NCI-H2029 (cell line): ENCODE data around the gene PRUNE2.
A peak's percentile ranks its signal among the peaks of the same experiment; 100 is the strongest.
"Not testable (repeated sequence)": the region's sequence is repeated elsewhere in the genome, so short reads cannot be mapped to it uniquely, and the experiment has no call there.

Experiments used
- DNase-seq: peaks from one replicate; lab custom pipeline; 2025; lab: John Stamatoyannopoulos, UW

The PRUNE2 gene

GRCh38 chr9:76859860-76860259, 46.1 kb downstream of the PRUNE2 start:
- no peak for DNase-seq

- DNase-seq: not testable (repeated sequence)
These were observed 47.7 kb downstream of the PRUNE2 start for GRCh38 chr9:76858248-76858647.

DNA sequence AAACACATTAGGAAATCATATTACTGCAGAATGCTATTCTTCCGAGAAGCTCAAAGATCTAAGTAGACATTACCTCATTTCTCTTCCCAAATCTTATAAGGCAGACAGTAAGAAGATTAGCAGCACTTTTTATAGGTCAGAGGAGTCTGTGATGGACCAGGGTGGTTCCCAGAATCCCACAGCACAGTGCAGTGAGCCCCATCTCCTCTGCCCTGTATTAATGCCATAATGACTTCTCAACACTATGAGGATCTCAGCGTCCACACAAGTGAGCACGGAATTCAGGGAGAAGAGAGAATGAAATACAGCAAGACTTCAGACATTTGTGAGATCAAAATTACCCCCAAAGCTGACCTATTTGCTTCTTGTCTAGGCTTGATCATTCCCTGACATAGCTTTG, 49.9 kb downstream of the PRUNE2 start:
- DNase-seq: no peak

DNA sequence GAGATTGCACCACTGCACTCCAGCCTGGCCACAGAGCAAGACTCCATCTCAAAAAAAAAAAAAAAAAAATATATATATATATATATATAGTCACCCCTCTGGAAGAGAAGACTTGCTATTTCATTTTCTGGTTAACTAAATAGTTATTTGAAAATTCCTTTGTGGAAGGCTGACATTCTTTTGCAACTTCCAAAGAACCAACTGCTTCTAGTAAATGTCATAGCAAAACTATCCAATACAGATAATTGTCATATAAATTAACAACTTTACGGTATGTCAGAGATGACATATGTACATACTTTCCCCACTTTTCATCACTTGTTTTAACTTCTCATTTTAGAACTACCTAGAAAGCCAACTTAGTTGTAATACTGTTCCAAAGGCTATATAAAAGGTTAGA, 50.9 kb downstream of the PRUNE2 start:
- no peak for DNase-seq

DNA sequence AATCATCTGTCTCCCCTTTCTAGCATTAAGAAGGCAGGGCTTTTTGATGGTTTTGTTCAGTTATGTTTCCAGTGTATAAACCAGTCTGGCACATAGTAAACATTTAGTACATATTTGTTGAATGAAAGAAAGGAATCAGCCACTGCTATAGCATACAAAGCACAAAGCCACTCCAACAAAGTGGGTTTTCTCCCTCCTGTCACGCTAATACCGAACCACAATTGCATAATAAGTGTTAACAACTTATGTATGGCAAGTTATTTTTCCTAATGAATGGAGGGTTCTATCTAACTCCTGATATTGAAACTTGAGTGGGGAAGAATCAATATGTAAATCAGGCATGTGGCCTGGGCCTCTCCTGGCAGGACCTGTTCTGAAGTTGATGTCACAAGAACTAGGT, 53.9 kb downstream of the PRUNE2 start:
- DNase-seq: no peak

DNA sequence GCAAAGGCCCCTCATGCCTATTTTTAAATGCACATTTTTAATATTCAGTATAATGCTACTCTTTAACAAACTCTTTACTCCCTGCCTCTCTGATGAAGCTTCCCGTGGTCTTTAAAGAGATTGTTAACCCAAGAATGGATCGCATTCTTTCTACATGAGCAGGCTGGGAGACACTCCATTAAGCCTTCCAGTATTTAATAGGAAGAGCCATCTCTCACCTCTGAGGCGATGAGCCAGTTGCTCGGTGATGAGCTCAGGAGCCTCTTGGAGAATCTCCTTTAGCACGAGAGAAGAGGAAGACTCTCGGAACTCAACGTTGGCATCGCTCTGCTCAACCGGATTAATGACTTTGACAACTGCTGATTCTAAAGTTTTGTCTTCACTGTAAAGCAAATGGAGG, 59.6 kb downstream of the PRUNE2 start:
- DNase-seq: no peak

- DNase-seq: no peak
These were observed 60.7 kb downstream of the PRUNE2 start for GRCh38 chr9:76845254-76845653.

DNA sequence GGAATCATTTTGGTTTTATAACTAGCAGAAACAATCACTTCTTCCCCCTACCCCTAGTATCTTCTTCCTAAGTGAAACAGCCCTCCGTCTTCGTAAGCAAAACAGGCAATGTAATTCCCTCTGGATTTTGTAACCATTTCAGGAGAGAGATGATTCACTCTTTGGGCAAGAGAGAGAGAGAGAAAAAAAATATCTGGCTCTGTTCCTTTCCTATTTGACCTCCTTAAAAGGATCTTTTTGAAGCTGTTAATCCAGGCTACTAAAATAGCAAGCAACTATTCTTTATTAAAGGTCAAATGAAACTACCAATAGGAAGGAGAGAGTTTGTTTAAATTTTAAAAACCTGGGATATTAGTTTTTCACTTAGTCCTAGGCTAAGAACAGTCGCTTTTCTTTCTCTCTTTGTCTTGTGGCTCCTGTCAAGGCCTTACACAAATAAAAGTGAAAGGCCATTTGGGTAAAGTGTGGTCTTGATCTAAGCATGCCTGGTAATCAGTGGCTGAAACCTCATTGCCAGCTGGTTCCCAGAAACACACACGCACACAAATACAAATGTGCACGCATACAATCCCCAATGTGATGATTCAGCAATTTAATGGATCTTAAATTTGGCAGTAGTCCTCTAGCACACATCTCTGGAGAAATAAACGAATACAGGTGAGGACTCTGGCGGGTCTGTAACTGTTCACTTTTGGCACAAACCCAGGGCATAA, 70.2 kb downstream of the PRUNE2 start:
- peak; percentile 40 for DNase-seq

DNA sequence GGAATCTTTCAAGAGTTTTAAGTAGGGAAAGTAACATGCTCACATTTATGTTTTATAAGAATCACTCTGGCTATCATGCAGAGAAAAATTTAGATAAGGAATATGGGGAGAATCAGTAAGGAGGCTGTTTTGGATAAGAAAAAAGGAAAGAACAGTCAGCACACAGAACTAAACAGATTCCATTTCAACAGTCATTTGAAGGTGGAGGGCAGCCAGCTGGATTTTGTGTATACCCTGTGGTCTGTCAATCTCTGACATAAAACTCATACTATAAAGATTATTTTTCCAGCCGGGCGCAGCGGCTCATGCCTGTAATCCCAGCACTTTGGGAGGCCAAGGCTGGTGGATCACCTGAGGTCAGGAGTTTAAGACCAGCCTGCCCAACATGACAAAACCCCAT, 77.5 kb downstream of the PRUNE2 start:
- no peak for DNase-seq

- no peak for DNase-seq
These were observed 78.4 kb downstream of the PRUNE2 start for GRCh38 chr9:76827296-76828080.

DNA sequence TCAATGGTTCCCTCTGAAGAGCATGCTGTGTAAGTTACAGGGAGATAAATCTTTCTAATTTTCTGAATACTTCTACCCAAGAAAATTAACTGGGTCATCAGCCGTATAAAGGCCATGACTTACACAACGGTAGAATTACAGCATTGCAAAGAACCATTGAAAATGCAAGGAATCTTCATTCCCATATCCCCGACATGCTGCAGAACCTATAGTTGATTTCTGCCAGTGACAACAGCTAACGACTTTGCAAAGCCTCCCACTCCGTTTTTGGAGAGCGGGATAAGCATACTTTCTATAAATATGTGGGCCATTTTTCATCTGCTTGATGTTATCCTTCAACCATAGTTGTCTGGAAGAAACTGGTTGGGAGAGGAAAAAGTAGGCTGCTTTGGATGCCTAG, 85.5 kb downstream of the PRUNE2 start:
- DNase-seq: no peak

DNA sequence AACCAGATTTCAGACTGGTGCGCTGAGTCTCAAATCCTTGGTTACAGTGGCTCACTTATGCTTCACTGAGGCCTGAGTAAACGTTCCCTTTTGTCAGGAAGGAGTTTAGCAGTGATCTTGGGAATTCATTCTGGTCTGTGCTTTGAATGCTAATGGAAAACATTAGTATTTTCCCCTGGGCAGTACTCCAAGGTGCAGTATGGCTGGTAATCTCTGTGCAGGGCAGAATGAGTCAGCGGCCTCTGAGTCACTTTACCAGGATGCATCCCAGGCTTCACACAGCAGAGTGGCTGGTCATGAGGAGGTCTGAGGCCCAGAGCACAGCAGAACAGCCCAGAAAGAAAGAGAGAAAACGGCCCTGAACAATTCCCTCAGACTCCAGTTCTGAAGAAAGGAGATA, 87.6 kb downstream of the PRUNE2 start:
- DNase-seq: peak; percentile 54

DNA sequence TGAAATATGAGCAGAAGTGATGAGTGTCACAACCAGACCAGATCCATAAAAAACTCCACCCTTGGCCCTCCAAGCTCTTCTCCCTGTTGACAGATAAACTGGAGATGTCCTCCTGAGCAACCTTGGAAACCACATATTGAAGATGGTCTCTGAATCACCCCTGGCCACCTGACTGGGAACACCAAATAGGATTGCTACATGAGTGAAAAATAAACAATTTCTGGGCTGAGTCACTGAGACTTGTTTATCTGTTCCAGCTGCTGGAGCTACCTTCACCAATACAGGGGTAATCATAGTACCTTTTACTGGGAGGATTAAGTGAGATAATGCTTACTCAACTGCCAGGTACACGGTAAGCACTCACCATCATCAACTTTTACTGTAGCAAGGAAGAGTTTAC, 88.4 kb downstream of the PRUNE2 start:
- peak; percentile 91 for DNase-seq

DNA sequence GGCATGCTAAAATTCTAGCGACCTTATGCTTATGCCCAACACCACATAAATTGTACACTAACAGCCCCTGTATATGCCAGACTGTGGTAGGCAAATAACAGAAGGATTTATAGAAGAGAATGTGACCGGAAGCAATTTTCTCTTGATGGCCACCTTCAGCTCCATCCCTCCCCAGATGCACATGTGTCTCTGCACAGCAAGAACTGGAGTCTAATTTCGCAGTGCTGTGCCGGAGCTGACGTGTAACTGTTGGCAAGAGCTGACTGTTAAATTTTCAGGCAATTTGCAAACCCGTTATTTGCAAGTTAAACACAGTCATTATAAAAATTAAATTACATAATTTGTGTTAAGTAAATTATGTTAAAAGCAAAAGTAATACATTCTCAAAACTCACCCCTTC, 93.3 kb downstream of the PRUNE2 start:
- DNase-seq: no peak

DNA sequence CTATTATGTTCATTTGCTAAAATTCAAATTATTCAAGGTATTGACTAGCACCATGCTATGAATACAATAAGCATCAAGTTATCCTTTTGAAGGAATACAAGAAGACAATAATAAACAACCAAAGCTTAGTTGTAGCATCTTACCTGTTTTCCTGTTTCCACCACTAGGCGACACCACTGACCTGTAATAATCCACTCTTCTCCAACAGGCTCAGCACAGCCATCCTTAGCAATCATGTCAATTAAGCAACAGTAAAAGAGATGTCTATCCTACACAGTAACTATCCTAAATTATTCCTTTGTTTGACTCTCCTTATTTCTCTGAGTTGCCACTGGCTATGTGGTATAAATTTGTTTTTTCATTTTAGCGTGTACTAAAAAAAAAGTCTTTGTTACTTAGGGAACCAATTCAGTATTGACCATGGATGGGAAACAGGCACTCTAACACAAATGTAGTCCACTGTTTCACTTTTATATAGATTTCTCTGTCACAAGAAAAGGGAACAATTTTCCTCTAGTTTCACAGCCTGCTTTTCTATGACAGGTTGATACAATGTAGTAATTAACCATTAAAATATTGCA, 95.4 kb downstream of the PRUNE2 start:
- peak; percentile 37 for DNase-seq

GRCh38 chr9:76808636-76809035, 97.3 kb downstream of the PRUNE2 start:
- DNase-seq: no peak

GRCh38 chr9:76803762-76804161, 102.2 kb downstream of the PRUNE2 start:
- DNase-seq: no peak

DNA sequence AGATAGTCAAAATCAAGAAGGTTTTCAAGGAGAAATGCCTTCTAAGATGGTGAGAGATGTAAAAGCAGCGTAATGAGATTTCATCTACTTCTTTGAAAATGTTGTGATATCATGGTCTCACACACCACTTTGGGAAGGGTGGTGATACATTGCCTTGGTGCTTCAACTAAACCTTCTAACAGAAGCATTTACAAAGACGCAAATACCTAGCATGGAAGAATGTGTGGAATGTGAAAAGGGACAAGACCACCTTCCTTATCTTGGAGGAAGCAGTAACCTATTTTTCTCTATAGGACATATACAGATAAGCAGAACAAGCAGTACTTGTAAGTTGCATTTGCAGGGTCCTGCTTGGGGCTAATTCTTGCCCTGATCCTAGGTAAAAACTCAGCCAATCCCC, 102.8 kb downstream of the PRUNE2 start:
- DNase-seq: no peak

DNA sequence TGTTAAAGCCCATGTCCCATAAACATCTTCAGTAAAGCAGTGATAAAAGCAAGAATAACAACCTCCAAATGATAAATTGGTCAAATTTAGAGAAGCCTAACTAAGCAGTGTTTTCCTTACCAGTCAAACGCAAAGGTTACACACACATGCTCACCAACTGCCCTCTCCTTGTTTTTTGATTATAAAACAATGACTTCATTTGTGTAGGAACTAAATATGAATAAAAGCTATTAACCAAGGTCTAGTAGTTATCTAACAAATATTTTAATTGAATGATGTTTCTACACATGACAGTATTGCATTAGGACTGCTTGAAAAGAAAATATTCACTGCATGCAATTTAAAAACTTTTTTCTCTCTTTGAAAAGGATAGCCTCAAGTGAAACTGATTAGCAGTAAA, 105.0 kb downstream of the PRUNE2 start:
- no peak for DNase-seq

DNA sequence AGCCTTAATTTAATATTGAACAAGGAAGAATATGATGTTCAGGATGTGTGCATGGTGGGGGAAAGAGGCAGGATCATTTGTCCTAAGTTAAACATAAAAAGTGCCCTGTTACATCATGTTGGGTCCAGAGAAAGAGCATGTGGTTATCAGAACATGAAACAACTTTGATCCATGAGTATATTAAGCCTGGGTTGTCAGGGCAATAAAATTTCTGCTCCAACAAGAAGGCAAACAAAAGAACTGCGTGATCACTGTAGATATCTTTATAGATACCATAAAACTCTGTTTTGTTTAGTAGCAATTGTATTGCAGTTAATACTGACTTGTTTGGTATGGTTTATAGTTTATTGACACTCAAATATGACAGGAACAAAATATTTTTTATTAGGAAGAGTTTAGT, 106.4 kb downstream of the PRUNE2 start:
- DNase-seq: no peak

GRCh38 chr9:76798527-76798926, 107.4 kb downstream of the PRUNE2 start:
- no peak for DNase-seq

DNA sequence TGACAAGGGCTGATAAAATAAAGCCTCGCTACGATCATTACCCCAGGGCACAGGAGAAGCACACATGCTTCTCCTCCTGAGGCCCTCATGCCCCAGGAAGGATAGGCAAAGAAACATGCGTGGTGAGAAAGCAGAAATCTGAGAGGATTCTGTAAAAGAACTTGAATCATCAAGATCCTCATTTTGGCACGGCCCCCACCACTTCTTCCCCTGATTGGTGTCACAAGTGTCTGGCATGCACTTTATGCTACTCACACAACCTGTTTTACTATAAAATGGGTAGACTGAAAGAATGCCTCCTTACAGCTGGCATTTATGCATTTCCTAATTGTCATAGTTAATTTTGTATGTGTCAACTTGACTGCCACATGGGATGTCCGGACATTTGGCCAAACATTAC, 109.6 kb downstream of the PRUNE2 start:
- no peak for DNase-seq

GRCh38 chr9:76793784-76794431, 112.0 kb downstream of the PRUNE2 start:
- DNase-seq: no peak
